Astrocyte (in vitro differentiated cells and primary cell): ENCODE data around the gene IQGAP2. TPM values are rescaled to one million over a fixed set of nuclear protein-coding genes. Genes with fewer than 3 reads are reported as not detected.

Source experiments
- DNase-seq: peaks from one replicate; pipeline ENCODE4 v3.0.0-alpha.2; 2010; ENCODE audit warnings: low read depth
- FAIRE-seq: peaks from 2 replicates; lab custom pipeline; 2011; peaks lifted over from hg19 to GRCh38; lab: Jason Lieb, UNC
- H2AFZ ChIP-seq: 2 replicates; pipeline ENCODE4 v1.6.0; 2012; ENCODE audit warnings: low read depth, low read length, inconsistent platforms
- H3K27ac ChIP-seq: 2 replicates; pipeline ENCODE4 v1.5.1; 2011; ENCODE audit warnings: low read depth, low read length, inconsistent platforms
- H3K27me3 ChIP-seq: 2 replicates; pipeline ENCODE4 v1.6.0; 2011; ENCODE audit warnings: low read length, inconsistent platforms; ENCODE audit not compliant: insufficient read depth
- H3K36me3 ChIP-seq: 2 replicates; pipeline ENCODE4 v1.5.1; 2011; ENCODE audit warnings: low read length, inconsistent platforms; ENCODE audit not compliant: insufficient read depth
- H3K4me1 ChIP-seq: 2 replicates; pipeline ENCODE4 v1.5.1; 2011; ENCODE audit warnings: low read length, inconsistent platforms; ENCODE audit not compliant: insufficient read depth
- H3K4me2 ChIP-seq: 2 replicates; pipeline ENCODE4 v1.6.0; 2012; ENCODE audit warnings: low read length, inconsistent platforms
- H3K4me3 ChIP-seq: 2 replicates; pipeline ENCODE4 v1.5.1; 2011; ENCODE audit warnings: low read depth, mild to moderate bottlenecking, low read length, inconsistent platforms; ENCODE audit not compliant: insufficient read depth
- H3K79me2 ChIP-seq: 2 replicates; pipeline ENCODE4 v1.6.0; 2012; ENCODE audit warnings: mild to moderate bottlenecking, low read length, inconsistent platforms; ENCODE audit not compliant: insufficient read depth
- H3K9ac ChIP-seq: 2 replicates; pipeline ENCODE4 v1.6.0; 2012; ENCODE audit warnings: mild to moderate bottlenecking, low read length, inconsistent platforms
- H3K9me3 ChIP-seq: 2 replicates; pipeline ENCODE4 v1.5.1; 2012; ENCODE audit warnings: low read depth, mild to moderate bottlenecking, low read length, inconsistent platforms; ENCODE audit not compliant: insufficient read depth
- H4K20me1 ChIP-seq: 2 replicates; pipeline ENCODE4 v1.6.0; 2012; ENCODE audit warnings: low read length, inconsistent platforms; ENCODE audit not compliant: insufficient read depth
- H3K27ac Mint-ChIP-seq: one replicate; pipeline ENCODE4 v1.8.0; 2021; ENCODE audit warnings: mild to moderate bottlenecking, mixed read lengths; ENCODE audit not compliant: unreplicated experiment
- H3K27me3 Mint-ChIP-seq: one replicate; pipeline ENCODE4 v1.8.0; 2021; ENCODE audit warnings: low read depth, mixed read lengths; ENCODE audit not compliant: unreplicated experiment
- H3K36me3 Mint-ChIP-seq: one replicate; pipeline ENCODE4 v1.8.0; 2021; ENCODE audit warnings: low read depth, mixed read lengths; ENCODE audit not compliant: unreplicated experiment
- H3K4me1 Mint-ChIP-seq: one replicate; pipeline ENCODE4 v1.8.0; 2021; ENCODE audit warnings: low read depth, mixed read lengths; ENCODE audit not compliant: unreplicated experiment
- H3K4me3 Mint-ChIP-seq: one replicate; pipeline ENCODE4 v1.8.0; 2021; ENCODE audit warnings: mild to moderate bottlenecking, moderate library complexity, mixed read lengths; ENCODE audit not compliant: unreplicated experiment
- H3K9me3 Mint-ChIP-seq: one replicate; pipeline ENCODE4 v1.8.0; 2021; ENCODE audit warnings: mild to moderate bottlenecking, mixed read lengths; ENCODE audit not compliant: unreplicated experiment
- CTCF ChIP-seq: IDR thresholded peaks from 2 replicates; pipeline ENCODE4 v1.5.1; 2011; ENCODE audit warnings: low read depth, mild to moderate bottlenecking, inconsistent platforms, low read length, moderate library complexity; ENCODE audit not compliant: insufficient read depth
- EZH2 ChIP-seq: IDR thresholded peaks from 2 replicates; pipeline ENCODE4 v1.6.1; 2012; ENCODE audit warnings: mild to moderate bottlenecking, low read length, inconsistent platforms; ENCODE audit not compliant: insufficient read depth
- total RNA-seq: library from RNA; stranded (reverse); gene quantifications from 2 replicates; pipeline ENCODE4 v1.2.1, GENCODE V29; 2021

IQGAP2 gene
- total RNA-seq, 1 donor from 2014 or later: 2.9 TPM

GRCh38 chr5:76556511-76557221, 153.6 kb downstream of the IQGAP2 start:
- Histone ChIP-seq H3K9me3 (no peaks in the 10 kb centered on the region), H4K20me1 (no peaks in the 10 kb centered on the region), H3K27ac (no peak overlapping the region), H3K4me2 (no peak overlapping the region), H3K27me3 (no peaks in the 10 kb centered on the region), H2AFZ (no peak overlapping the region), H3K4me1 (no peaks in the 10 kb centered on the region), H3K79me2 (no peaks in the 10 kb centered on the region), H3K36me3 (no peaks in the 10 kb centered on the region), H3K9ac (no peak overlapping the region), H3K4me3 (no peak overlapping the region)
- Mint-ChIP-seq H3K27ac (no peak overlapping the region), H3K4me3 (no peak overlapping the region), H3K9me3 (peaks cover 5% of the 10 kb centered on the region), H3K4me1 (no peaks in the 10 kb centered on the region), H3K36me3 (no peaks in the 10 kb centered on the region), H3K27me3 (no peaks in the 10 kb centered on the region)
- FAIRE-seq: no peak
- TF ChIP-seq CTCF (no peak), EZH2 (no peak)
- DNase-seq: no peak

- no peak overlapping the region for H3K27ac Mint-ChIP-seq
- Histone ChIP-seq H2AFZ (no peak overlapping the region), H3K36me3 (no peaks in the 10 kb centered on the region), H3K9me3 (no peaks in the 10 kb centered on the region), H3K79me2 (no peaks in the 10 kb centered on the region), H4K20me1 (no peaks in the 10 kb centered on the region), H3K4me3 (no peak overlapping the region), H3K4me1 (no peaks in the 10 kb centered on the region), H3K27ac (no peak overlapping the region), H3K9ac (no peak overlapping the region), H3K27me3 (peaks cover 2% of the 10 kb centered on the region), H3K4me2 (no peak overlapping the region)
- no peak for TF ChIP-seq CTCF
- TF ChIP-seq EZH2: no peak
- DNase-seq: no peak
- no peak for FAIRE-seq
- H3K27me3 Mint-ChIP-seq: peaks cover 3% of the 10 kb centered on the region
- peaks cover 3% of the 10 kb centered on the region for H3K9me3 Mint-ChIP-seq
- H3K4me3 Mint-ChIP-seq: no peak overlapping the region
- no peaks in the 10 kb centered on the region for H3K36me3 Mint-ChIP-seq
- H3K4me1 Mint-ChIP-seq: peaks cover 2% of the 10 kb centered on the region
Observed at GRCh38 chr5:76560952-76561891, 158.1 kb downstream of the IQGAP2 start.
